Skeletal muscle satellite cell (primary cell): ENCODE results near the gene OR5B3.
A peak's percentile ranks its signal among the peaks of the same experiment; 100 is the strongest.

Experiments used
- H3K27me3 ChIP-seq: 2 replicates; pipeline ENCODE4 v1.7.0; 2013; ENCODE audit warnings: low read length; ENCODE audit not compliant: control insufficient read depth, insufficient read depth
- H3K36me3 ChIP-seq: 2 replicates; pipeline ENCODE4 v1.7.0; 2013; ENCODE audit warnings: mild to moderate bottlenecking, control low read depth, low read length; ENCODE audit not compliant: insufficient read depth
- H3K4me1 ChIP-seq: 2 replicates; pipeline ENCODE4 v1.7.0; 2013; ENCODE audit warnings: low read length; ENCODE audit not compliant: control insufficient read depth, insufficient read depth
- H3K4me2 ChIP-seq: 2 replicates; pipeline ENCODE4 v1.7.0; 2013; ENCODE audit warnings: mild to moderate bottlenecking, low read length
- H3K4me3 ChIP-seq: 2 replicates; pipeline ENCODE4 v1.7.0; 2013; ENCODE audit warnings: low read length
- H3K9ac ChIP-seq: 2 replicates; pipeline ENCODE4 v1.7.0; 2013; ENCODE audit warnings: mild to moderate bottlenecking, low read depth, low read length, moderate library complexity
- H3K9me3 ChIP-seq: replicated peaks from 2 replicates; pipeline ENCODE4 v1.7.0; 2013; ENCODE audit warnings: mild to moderate bottlenecking, control low read depth, low read length

OR5B3 gene

GRCh38 chr11:58394195-58394594 lies 12.5 kb downstream of the OR5B3 start:
- peak overlapping the region; percentile 56 for H3K4me2 ChIP-seq
- H3K4me3 ChIP-seq, result no peak overlapping the region
- H3K4me1 ChIP-seq, result peaks cover 33% of the 10 kb centered on the region

GRCh38 chr11:58392746-58393145 lies 13.9 kb downstream of the OR5B3 start:
- peaks cover 38% of the 10 kb centered on the region for H3K4me1 ChIP-seq
- H3K4me3 ChIP-seq, result no peak overlapping the region
- no peaks in the 10 kb centered on the region for H3K36me3 ChIP-seq
- no peak overlapping the region for H3K4me2 ChIP-seq
- peak overlapping the region; percentile 39 for H3K9ac ChIP-seq
- H3K9me3 ChIP-seq, result peaks cover 6% of the 10 kb centered on the region
- H3K27me3 ChIP-seq, result no peaks in the 10 kb centered on the region

More at GRCh38 chr11:58394195-58394594, 12.5 kb downstream of the OR5B3 start:
- Histone ChIP-seq H3K27me3 (no peaks in the 10 kb centered on the region), H3K9me3 (peaks cover 6% of the 10 kb centered on the region), H3K9ac (peak overlapping the region; percentile 39), H3K36me3 (no peaks in the 10 kb centered on the region)

DNA sequence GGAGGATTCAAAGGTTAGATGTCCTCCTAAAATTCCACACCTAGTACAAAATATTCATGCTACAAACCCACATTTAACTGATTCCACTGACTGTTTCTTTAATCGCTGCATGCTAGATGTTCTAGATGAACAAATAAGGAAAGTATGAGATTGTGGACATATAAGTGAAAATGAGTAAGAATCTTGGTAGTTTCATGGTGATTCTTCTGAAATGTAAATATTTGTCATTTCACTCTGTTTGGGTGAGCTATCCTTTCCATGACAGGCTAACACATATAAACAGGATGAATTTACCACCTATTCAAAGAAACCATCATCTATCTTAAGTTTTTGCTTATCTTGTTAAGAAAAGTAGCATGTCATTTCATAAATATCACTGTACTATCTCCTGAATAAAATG lies 14.8 kb downstream of the OR5B3 start:
- Histone ChIP-seq H3K36me3 (no peaks in the 10 kb centered on the region), H3K27me3 (no peaks in the 10 kb centered on the region), H3K9ac (no peak overlapping the region), H3K4me1 (peaks cover 38% of the 10 kb centered on the region), H3K9me3 (peaks cover 6% of the 10 kb centered on the region), H3K4me2 (no peak overlapping the region), H3K4me3 (no peak overlapping the region)

DNA sequence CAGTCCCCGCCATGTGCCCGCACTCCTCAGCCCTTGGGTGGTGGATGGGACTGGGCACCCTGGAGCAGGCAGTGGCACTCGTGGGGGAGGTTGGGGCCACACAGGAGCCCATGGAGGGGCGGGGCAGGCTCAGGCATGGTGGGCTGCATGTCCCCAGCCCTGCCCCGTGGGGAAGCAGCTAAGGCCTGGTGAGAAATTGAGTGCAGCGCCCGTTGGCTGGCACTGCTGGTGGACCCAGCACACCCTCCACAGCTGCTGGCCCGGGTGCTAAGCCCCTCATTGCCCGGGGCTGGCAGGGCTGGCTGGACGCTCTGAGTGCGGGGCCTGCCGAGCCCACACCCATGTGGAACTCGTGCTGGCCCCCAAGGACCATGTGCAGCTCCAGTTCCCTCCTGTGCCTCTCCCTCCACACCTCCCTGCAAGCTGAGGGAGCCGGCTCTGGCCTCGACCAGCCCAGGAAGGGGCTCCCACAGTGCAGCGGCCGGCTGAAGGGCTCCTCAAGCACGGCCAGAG lies 16.1 kb downstream of the OR5B3 start:
- no peak overlapping the region for H3K4me3 ChIP-seq
- H3K4me1 ChIP-seq, result peaks cover 38% of the 10 kb centered on the region
- H3K4me2 ChIP-seq, result no peak overlapping the region
- H3K36me3 ChIP-seq, result no peaks in the 10 kb centered on the region
- peaks cover 6% of the 10 kb centered on the region for H3K9me3 ChIP-seq
- no peaks in the 10 kb centered on the region for H3K27me3 ChIP-seq
- H3K9ac ChIP-seq, result no peak overlapping the region

GRCh38 chr11:58358969-58359368 lies 47.7 kb downstream of the OR5B3 start, which contains the start of gene OR5B17:
OR5B17 (minus strand) TSS chr11:58359069; CDS start chr11:58359069, 0 bp downstream.
- Histone ChIP-seq H3K4me1 (no peaks in the 10 kb centered on the region), H3K9ac (no peak within 1 kb of the TSS), H3K36me3 (no peaks in the 10 kb centered on the region), H3K27me3 (no peaks in the 10 kb centered on the region), H3K4me2 (no peak within 1 kb of the TSS), H3K4me3 (no peak within 1 kb of the TSS), H3K9me3 (no peaks in the 10 kb centered on the region)

- Histone ChIP-seq H3K4me2 (no peak overlapping the region), H3K36me3 (no peaks in the 10 kb centered on the region), H3K9me3 (no peaks in the 10 kb centered on the region), H3K9ac (no peak overlapping the region), H3K4me3 (no peak overlapping the region), H3K27me3 (no peaks in the 10 kb centered on the region), H3K4me1 (no peaks in the 10 kb centered on the region)
Measured at GRCh38 chr11:58354727-58355126, 51.9 kb downstream of the OR5B3 start.
